ENCODE data around the gene ICAM2.
A peak's percentile ranks its signal among the peaks of the same experiment; 100 is the strongest.
"Not testable (repeated sequence)": the region's sequence is repeated elsewhere in the genome, so short reads cannot be mapped to it uniquely, and the experiment has no call there.

Gene ICAM2

GRCh38 chr17:63998050-63998720, 22.2 kb downstream of the ICAM2 start, which contains the start of gene PRR29:
Gene PRR29 (plus strand): TSS chr17:63998351. CDS start chr17:63998365, 14 bp downstream.
- peak; percentile 43 to 53 (median 52) for DNase-seq (ENCODE audit: low read depth in 2 of 3, low spot score in 2 of 3)

- DNase-seq (ENCODE audit: low read depth in 2 of 3, low spot score in 2 of 3): no peak
Observed at GRCh38 chr17:63997341-63998048, 22.9 kb downstream of the ICAM2 start.

GRCh38 chr17:63996430-63997182, 23.8 kb downstream of the ICAM2 start:
- DNase-seq (ENCODE audit: low read depth in 2 of 3, low spot score in 2 of 3): no peak

GRCh38 chr17:63995626-63996025, 24.8 kb downstream of the ICAM2 start:
- no peak for DNase-seq (ENCODE audit: low read depth in 2 of 3, low spot score in 2 of 3)

DNA sequence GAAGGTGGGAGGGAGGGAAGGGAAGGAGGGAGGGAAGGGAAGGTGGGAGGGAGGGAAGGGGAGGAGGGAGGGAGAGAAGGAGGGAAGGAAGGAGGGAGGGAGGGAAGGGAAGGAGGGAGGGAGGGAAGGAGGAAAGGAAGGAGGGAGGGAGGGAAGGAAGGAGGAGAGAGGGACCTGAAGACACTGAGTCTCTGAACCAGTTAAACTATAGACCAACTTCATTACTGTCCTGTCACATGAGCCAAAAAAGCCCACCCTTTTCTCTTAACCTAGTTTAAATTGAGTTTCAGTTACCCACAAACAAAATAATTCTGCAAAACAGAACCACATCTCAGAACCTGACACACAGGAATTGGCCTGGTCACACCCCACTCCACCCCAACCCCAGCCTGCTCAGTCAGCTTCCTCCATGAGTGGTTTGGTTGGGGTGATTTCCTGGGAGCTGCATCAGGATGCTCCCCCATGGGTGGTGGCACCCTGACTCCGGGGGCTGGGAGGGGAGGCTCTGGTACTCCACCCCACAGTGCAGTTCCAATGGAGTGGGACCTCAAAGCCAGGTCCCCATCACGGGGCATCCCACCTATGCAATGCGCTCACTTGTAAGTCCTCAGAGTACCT, 27.0 kb downstream of the ICAM2 start:
- DNase-seq (ENCODE audit: low read depth in 2 of 3, low spot score in 2 of 3): no peak

DNA sequence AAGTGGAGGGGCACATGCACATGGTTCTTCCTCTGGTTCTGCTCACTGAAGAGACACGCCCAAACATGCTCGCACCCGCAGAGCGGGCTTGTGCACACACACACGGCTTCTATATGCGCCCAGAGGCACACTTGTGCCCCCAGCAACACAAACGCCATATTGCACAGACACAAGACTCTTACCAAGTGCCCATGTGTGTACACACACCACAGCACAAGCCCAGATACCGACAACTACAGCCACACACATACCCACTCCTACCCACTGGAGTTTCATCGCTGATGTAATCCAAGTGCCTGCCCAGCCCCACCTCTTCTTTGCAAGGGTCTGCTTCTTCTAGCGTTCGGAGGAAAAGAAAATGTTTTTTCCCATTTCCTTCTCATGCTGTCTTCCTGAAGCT, 28.8 kb downstream of the ICAM2 start:
- no peak for DNase-seq (ENCODE audit: low read depth in 2 of 3, low spot score in 2 of 3)

GRCh38 chr17:63989622-63990345, 30.6 kb downstream of the ICAM2 start:
- no peak for DNase-seq (ENCODE audit: low read depth in 2 of 3, low spot score in 2 of 3)

DNA sequence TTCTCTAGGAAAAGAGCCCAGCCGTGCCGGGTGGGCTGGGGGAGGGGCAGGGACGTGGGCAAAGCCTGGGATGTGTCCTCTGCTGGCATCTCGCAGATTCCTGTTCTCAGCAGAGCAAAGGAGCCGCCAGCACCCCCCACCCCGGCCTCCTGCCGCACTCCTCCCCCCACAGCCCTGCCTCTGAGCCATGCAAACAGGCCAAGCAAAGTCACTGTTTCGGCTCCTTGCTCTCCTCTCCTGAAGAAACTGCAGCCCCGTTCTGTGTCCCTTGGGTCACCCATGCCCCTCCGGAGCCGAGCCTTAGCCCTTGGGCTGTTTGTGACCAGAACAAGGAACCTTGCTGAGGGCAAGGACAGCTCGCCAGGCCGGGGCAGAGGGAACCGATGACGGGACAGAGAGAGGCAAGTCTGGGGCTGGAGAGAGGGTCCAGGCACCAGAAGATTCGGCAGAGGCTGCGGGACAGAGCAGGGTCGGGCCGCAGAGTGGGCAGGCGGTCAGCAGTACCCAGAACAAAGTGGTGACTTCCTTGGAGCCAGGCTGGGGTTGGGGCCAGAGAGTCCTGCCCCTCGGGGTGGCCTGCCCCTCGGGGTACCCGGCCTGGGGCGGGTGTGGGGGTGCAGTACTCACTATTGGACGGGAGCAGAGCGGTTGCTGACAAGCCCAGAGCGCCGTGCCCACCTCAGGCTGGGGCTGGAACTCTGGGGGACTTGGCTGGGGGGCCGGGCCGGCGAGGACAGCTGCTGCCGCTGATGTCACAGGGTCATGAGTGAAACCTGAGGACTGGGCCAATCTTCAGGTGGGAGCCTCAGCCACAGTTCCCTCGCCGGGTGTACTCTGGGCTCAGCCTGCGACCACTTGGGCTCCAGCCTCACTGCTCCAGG, 31.5 kb downstream of the ICAM2 start:
- no peak for DNase-seq (ENCODE audit: low read depth in 2 of 3, low spot score in 2 of 3)

- DNase-seq (ENCODE audit: low read depth in 2 of 3, low spot score in 2 of 3): no peak
Observed at GRCh38 chr17:63988127-63988478, 32.3 kb downstream of the ICAM2 start.

DNA sequence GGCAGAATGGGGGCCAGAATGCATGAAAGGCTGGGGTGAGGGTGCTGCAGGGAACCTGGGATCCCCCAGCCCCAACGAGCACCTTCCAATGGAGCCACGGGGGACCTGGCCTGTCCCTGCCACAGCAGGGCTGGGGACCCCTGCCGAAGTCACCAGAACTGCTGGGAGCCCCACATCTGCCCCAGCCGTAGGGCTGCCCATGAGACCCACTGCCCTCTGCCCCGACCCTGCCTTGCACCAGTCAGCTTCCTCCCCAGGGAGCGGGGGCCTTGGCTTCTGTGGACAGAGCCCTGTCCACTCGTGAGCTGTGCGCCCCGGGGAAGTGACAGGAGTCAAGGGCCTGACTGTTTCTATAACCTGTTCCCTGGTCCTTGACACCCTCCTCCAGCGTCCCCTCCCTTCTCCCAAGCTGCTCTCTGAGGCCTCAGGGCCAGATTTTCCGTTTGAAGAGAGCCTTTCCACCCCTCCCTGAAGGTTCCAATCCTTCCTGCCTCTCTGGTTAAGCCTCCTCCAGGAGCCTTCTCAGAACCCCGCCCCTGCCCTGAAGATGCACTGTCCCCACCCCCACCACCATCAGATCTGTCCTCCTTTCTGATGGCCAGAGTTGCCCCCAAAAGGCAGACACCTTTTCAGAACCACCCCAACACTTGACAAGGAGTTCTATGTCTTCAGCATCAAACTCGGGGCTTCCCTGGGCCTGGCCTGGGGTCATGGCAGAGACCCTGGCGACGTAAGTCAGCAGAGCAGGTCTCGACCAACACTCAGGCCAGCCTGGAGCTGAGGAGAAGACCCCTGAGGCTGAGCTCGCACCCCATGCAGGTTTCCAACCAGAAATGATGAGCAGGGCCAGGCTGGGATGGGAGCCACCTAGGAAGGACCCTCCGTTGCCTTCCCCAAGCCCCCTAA, 33.0 kb downstream of the ICAM2 start:
- no peak for DNase-seq (ENCODE audit: low read depth in 2 of 3, low spot score in 2 of 3)

DNA sequence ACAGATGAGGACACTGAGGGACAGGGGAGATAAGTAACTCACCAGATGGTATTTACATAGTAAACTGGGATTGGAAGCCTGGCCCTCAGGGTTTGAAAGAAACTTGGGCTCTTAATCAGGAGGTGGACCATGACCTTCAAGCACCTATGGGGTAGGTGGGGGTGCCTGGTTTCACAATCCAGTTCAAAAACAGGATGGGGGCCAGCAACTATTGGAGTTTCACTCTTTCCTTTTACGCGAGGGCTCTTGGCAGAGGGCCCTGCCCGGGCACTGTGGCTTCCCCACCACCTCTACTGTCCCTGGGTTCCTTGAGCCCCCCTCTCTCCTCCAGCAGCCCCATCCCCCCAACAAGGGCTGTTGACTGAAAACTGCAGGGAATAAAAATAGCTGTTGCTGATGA, 33.6 kb downstream of the ICAM2 start:
- DNase-seq (ENCODE audit: low read depth in 2 of 3, low spot score in 2 of 3): no peak

DNA sequence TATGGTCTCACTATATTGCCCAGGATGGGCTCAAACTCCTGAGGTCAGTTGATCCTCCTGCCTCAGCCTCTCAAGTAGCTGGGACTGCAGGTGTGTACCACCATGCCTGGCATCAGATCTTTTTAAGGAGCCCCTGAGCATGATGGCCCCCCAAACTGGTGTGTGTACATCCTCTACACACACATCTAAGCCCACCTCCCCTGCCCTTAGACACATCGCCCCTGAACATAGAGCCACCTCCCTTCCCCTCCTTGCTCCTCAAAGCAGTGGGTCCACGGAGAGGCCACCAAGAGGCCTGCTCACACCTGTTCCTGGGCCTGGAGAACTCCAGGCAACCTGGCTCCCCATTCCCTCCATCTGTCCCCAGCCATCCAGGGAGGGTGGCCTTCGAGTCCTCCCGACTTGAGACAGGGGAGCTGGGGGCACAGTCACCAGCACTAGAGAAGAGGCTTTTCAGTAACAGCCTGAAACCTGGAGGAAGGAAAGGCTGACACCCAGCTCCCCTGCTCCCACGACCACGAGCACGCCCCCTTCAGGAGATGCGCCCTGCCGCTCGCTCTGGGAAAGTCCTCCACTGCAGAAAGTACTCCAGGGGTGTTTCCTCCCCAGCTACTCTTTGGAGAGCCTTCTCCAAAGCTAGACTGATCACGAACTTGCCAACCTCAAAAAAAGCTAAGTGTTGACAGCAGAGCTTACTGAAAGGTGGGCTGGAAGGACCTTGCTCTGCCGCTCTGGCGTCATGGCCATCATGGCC, 34.9 kb downstream of the ICAM2 start:
- no peak for DNase-seq (ENCODE audit: low read depth in 2 of 3, low spot score in 2 of 3)

- no peak for DNase-seq (ENCODE audit: low read depth in 2 of 3, low spot score in 2 of 3)
Observed at GRCh38 chr17:63984651-63985386, 35.6 kb downstream of the ICAM2 start.

GRCh38 chr17:63984236-63984635, 36.2 kb downstream of the ICAM2 start:
- DNase-seq (ENCODE audit: low read depth in 2 of 3, low spot score in 2 of 3): no peak

DNA sequence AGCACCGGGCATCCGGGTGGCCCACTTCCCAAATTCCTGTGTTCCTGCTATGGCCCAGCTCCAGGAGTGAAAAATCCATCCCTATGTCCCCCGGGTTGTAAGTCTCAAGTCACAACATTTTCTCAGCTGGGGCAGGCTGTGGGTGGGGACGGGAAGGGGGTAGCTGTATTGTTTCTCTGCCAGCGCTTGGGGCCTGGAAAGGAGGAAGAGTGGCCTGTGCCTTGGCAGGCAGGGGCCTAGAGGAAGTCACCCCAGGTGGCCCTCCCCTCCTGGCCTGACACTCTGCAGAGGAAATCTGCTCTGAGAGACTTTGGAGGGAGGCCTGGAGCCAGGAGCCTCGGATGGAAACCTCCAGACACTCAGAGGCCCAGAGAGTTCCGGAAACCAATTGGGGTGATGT, 37.1 kb downstream of the ICAM2 start:
- no peak for DNase-seq (ENCODE audit: low read depth in 2 of 3, low spot score in 2 of 3)

DNA sequence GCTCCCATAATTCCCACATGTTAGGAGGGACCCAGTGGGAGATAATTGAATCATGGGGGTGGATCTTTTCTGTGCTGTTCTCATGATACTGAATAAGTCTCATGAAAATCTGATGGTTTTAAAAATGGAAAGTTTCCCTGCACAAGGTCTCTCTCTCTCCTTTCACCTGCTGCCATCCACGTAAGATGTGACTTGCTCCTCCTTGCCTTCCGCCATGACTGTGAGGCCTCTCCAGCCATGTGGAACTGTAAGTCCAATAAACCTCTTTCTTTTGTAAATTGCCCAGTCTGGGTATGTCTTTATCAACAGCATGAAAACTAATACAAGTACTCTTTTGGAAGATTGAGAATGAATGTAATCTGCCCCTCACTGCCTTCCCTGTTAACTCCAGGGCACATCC, 37.8 kb downstream of the ICAM2 start:
- not testable (repeated sequence) for DNase-seq (ENCODE audit: low read depth in 2 of 3, low spot score in 2 of 3)
